HG02763 (cell line): ENCODE measurements around the gene BMAL1.
"Not testable (repeated sequence)": the region's sequence is repeated elsewhere in the genome, so short reads cannot be mapped to it uniquely, and the experiment has no call there.

Experiments used
- ATAC-seq: cut with Tn5 transposase; IDR thresholded peaks from one replicate; pipeline ENCODE4 v1.9.1; 2021; ENCODE audit warnings: mild to moderate bottlenecking, moderate library complexity; ENCODE audit not compliant: unreplicated experiment

BMAL1 gene

DNA sequence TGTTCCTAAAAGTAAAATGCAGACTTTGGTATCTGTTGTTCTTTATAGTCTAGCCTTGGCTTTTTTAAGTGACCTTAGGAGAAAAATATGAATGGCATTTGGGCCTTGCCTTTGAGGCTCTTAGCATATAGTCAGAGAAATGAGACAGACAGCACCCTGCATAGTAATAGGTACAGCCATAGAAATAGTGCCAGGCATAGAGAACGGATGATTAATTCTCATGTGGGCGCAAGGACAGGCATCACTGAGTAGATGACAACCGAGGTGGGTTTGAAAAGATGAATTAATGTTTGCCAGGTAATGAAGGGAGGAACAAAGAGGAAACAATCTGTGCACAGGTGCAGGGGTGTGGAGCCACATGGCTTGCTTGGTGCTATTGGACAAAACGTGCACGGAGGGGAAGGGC lies 90.5 kb downstream of the BMAL1 start:
- ATAC-seq: no peak

DNA sequence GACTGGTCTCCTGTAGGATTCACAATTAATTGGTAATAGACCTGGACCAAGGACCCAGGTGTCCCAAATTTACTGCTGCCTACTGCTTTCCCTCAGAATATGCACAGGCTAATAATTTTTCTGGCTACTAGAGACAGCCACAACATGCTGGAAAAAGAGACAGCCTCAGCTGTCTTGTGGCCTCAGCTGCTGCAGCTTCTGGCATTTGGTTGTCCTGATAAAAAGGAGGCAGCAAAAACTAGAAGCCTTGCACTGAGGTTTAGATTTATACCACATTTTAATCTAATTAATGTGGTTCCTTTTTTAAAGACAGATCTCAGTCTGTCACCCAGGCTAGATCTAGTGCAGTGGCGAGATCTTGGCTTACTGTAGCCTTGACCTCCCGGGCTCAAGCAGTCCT lies 95.6 kb downstream of the BMAL1 start:
- no peak for ATAC-seq

- no peak for ATAC-seq
Observed at GRCh38 chr11:13375798-13376197, 98.2 kb downstream of the BMAL1 start.

- no peak for ATAC-seq
Observed at GRCh38 chr11:13376402-13376801, 98.8 kb downstream of the BMAL1 start.

- no peak for ATAC-seq
Observed at GRCh38 chr11:13376838-13377237, 99.2 kb downstream of the BMAL1 start.

GRCh38 chr11:13378316-13378715 lies 100.7 kb downstream of the BMAL1 start:
- no peak for ATAC-seq

- no peak for ATAC-seq
Observed at GRCh38 chr11:13380731-13381130, 103.1 kb downstream of the BMAL1 start.

- ATAC-seq: no peak
Observed at GRCh38 chr11:13382751-13383150, 105.2 kb downstream of the BMAL1 start.

GRCh38 chr11:13384908-13385640 lies 107.5 kb downstream of the BMAL1 start:
- ATAC-seq: no peak

- ATAC-seq: no peak
Observed at GRCh38 chr11:13386567-13386966, 109.0 kb downstream of the BMAL1 start.

GRCh38 chr11:13388741-13389140 lies 111.2 kb downstream of the BMAL1 start:
- no peak for ATAC-seq

GRCh38 chr11:13391217-13391616 lies 113.6 kb downstream of the BMAL1 start:
- ATAC-seq: no peak

DNA sequence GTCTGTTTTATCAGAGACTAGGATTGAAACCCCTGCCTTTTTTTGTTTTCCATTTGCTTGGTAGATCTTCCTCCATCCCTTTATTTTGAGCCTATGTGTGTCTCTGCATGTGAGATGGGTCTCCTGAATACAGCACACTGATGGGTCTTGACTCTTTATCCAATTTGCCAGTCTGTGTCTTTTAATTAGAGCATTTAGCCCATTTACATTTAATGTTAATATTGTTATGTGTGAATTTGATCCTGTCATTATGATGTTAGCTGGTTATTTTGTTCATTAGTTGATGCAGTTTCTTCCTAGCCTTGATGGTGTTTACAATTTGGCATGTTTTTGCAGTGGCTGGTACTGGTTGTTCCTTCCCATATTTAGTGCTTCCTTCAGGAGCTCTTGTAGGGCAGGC lies 120.7 kb downstream of the BMAL1 start:
- not testable (repeated sequence) for ATAC-seq

DNA sequence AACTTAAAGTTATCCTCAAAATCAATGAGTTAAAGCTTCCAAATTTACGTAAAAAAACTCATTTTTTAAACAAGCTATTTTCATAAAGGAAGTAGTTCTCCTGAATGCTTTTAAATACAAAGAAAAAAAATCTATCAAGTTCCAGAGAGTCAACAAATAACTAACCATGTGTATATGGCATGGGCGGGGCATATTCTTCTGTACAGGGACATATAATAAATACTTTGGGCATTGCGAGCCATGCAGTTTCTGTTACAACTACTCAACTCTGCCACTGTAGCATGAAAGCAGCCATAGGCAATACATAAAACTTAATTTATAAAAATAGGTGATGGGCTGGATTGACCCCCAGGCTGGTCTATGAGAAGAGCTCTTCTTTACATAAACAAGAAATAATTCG lies 127.6 kb downstream of the BMAL1 start:
- ATAC-seq: no peak

GRCh38 chr11:13415201-13415600 lies 137.6 kb downstream of the BMAL1 start:
- no peak for ATAC-seq

DNA sequence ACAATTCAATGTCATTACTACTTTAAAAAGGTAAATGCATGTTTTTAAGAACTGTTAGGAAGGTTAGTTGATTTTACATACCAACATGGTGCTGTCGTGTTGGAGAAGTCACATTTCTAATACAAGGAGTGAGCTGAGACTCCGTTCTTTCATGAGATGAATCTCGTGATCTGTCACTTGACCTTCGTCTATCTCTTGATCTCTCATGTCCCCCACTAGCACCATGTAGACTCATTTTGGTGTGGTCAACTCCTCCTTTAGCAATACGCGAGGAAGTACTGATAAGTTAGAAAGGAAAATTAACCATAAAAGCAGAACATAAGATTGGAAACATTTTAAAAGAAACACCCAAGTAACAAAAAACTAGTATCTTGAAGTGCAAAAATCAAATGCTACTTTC lies 144.0 kb downstream of the BMAL1 start:
- ATAC-seq: no peak

DNA sequence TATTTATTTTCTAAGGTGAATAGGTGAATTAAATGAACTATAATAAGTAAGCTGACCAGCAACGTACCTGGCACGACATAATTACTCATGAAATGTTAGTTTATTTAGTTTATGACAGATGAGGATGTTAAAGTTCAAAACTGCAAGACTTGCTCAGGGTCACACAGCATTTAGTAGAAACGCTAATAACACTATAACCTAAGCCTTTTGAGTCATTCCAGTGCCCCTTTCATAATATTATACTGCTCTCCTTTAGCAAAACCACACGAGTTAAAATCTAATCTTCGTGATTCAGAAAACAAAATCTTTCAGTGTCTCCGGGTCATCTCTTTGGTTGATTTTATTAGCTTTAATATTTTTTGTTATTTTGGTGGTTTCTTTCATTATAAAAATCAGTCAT lies 145.8 kb downstream of the BMAL1 start:
- no peak for ATAC-seq

GRCh38 chr11:13427440-13427839 lies 149.8 kb downstream of the BMAL1 start:
- ATAC-seq: no peak

GRCh38 chr11:13429288-13429687 lies 151.7 kb downstream of the BMAL1 start:
- ATAC-seq: no peak

DNA sequence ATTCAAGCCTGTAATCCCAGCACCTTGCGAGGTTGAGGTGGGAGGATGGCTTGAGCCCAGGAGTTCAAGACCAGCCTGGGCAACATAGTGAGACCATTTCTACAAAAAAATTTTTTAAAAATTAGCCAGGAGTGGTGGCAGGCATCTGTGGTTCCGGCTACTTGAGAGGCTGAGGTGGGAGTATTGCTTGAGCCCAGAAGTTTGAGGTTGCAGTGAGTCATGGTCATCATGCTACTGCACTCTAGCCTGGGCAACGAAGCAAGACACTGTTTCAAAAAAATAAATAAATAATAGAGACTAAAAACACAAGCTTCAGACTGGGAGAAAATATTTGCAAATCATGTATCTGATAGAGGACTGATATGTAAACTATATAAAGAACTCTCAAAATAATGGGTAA lies 152.2 kb downstream of the BMAL1 start:
- ATAC-seq: no peak

DNA sequence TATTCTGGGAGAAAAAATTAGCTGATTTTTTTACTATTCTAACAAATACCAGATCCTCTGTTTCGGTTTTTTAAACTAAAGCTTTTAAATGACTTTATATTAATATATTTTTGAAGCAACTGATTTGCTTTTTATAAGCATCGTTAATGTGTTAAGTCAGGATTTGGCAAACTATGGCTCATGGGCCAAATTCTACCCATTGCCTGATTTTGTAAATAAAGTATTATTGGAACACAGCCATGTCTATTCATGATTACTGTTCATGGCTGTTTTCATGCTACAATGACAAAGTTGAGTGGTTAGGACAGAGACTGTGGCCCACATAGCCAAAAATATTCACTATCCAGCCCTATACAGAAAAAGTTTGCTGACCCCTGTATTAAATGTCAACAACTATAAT lies 155.8 kb downstream of the BMAL1 start:
- ATAC-seq: no peak

DNA sequence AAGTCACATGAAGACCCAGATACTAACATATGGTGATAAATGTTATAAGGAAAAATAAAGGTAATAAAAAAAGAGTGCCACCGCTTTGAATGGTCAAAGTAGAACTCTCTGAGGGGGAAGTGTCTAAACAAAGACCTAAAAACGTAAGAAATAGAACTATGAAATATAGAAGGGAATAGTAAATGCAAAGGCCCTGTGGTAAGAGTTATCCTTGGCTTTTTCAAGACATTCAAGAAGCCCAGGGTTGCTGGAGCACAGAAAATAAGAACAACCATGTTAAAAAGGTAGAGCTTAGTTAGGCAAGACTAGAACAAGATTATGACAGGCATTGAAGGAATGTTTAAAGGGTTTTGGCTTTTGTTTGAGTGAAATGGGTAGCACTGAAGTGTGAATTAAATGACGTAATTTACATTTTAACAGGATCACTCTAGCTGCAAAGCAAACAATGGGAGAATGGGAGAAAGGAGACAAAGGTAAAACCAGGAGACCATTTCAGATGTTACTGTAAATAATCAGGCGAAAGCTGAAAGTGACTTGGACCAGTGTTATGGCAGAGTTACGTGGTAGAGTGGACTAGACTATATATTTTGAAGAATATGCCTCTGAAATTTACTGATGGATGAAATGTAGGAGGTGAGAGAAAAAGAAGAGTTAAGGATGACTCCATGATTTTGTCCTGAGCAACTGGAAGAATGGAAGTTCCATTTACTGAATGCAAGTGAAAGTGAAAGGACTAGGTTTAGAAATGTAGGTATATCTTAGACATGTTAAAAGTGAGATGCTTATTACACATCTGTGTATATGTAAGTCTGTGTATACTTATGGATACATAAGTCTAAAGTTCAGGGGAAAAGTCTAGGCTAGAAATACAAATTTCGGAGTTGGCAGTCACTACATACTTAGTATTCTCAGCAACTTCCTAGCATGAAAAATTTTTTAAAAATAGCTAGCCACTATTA lies 156.9 kb downstream of the BMAL1 start:
- ATAC-seq: no peak
